ENCODE data around the gene WDR70.
"Not testable (repeated sequence)": the region's sequence is repeated elsewhere in the genome, so short reads cannot be mapped to it uniquely, and the experiment has no call there.

The WDR70 gene

DNA sequence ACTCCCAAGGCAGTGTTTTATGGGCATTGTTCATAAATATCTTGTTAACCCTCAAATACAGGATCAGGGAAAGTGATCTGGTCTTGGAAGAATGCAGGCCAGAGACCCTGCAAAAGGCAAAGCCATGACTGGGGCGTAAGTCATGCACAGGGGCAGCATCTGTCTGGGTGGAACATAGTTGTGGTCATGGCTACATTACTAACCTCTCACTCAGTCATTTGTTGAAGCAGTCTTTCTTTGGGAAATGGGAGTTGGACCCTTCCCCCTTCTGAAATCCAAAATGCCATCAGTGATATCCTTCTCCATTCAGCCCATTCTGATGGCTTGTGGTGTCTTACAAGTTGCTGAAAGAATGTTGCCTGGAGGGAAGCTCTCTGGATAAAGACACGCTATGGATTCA lies 392.6 kb downstream of the WDR70 start:
- Histone ChIP-seq H3K9me3 (ENCODE audit: control insufficient read depth, insufficient read depth, low read length) (peaks cover 13% of the 10 kb centered on the region; the same call in 1 of the 2 replicates), H3K4me1 (ENCODE audit: insufficient read depth, low read length) (no peaks in the 10 kb centered on the region), H3K9ac (ENCODE audit: low read depth, low read length) (no peak overlapping the region), H3K36me3 (ENCODE audit: insufficient read depth, low read length) (no peaks in the 10 kb centered on the region)

DNA sequence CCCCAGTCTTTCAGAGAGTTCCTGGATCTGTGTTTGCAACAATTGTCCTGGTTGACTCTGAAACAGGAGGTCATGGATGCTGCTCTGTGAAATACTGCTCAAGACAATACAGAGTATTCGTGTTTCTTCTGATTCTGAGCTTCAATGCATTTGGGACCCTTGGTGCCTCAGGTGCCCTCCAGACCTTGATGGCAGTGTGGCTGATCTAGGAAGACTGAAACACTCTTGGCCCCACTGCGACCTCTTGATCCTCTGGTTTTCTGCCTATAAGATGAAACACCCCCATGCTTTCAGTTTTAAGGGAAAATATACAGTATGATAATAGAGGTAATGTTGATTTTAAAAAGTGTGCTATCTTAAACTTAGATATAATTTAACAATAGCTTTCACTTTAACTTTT lies 393.1 kb downstream of the WDR70 start:
- H3K36me3 ChIP-seq (ENCODE audit: insufficient read depth, low read length): no peaks in the 10 kb centered on the region
- H3K4me1 ChIP-seq (ENCODE audit: insufficient read depth, low read length): no peaks in the 10 kb centered on the region
- H3K9ac ChIP-seq (ENCODE audit: low read depth, low read length): no peak overlapping the region
- H3K9me3 ChIP-seq (ENCODE audit: control insufficient read depth, insufficient read depth, low read length): peaks cover 13% of the 10 kb centered on the region; the same call in 1 of the 2 replicates

DNA sequence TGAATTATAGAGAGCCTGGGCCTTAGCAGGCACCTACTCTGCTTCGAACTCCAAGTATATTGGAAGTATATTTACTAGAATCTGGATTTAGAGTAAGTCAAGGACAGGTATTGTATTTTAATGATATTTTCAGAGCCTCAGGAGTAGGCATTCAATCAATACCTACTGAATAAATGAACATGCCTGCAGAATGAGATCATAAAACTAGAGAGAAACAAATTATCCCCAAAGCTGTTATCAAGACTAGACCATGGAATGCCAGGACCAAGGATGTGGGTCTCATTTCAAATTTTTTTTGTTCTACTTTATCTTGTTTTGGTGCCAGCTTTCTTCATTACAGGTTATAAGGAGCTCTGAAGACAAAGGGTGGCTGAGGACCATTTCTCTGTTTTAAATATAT lies 394.7 kb downstream of the WDR70 start:
- H3K9me3 ChIP-seq (ENCODE audit: control insufficient read depth, insufficient read depth, low read length): peaks cover 13% of the 10 kb centered on the region; the same call in 1 of the 2 replicates
- no peaks in the 10 kb centered on the region for H3K4me1 ChIP-seq (ENCODE audit: insufficient read depth, low read length)
- H3K36me3 ChIP-seq (ENCODE audit: insufficient read depth, low read length): no peaks in the 10 kb centered on the region
- H3K9ac ChIP-seq (ENCODE audit: low read depth, low read length): no peak overlapping the region

DNA sequence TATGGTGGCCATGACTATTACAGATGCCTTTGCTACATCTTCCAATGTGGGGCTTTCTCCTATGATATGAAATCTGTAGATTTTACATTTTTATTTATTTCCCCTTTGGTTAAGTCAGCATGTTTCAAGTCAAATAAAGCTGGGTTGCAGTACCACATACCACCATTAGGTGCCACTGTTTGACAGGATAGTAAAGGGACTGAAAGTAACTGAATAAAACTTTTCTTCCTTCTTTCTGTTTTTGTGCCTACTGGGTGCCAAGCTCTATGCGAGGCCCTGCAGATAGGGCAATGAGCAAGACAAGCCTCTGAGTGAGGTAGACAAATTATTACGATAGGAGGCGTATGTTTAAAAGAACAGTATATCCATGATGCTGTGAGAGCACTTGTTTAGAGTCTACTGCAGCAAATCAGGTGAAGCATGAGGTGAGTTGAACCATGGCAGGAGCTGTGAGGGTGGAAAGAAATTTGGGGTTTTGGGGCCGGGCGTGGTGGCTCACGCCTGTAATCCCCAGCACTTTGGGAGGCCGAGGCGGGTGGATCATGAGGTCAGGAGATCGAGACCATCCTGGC lies 395.9 kb downstream of the WDR70 start:
- H3K9me3 ChIP-seq (ENCODE audit: control insufficient read depth, insufficient read depth, low read length): peaks cover 13% of the 10 kb centered on the region; the same call in 1 of the 2 replicates
- H3K36me3 ChIP-seq (ENCODE audit: insufficient read depth, low read length): no peaks in the 10 kb centered on the region
- no peak overlapping the region for H3K9ac ChIP-seq (ENCODE audit: low read depth, low read length)
- H3K4me1 ChIP-seq (ENCODE audit: insufficient read depth, low read length): no peaks in the 10 kb centered on the region

DNA sequence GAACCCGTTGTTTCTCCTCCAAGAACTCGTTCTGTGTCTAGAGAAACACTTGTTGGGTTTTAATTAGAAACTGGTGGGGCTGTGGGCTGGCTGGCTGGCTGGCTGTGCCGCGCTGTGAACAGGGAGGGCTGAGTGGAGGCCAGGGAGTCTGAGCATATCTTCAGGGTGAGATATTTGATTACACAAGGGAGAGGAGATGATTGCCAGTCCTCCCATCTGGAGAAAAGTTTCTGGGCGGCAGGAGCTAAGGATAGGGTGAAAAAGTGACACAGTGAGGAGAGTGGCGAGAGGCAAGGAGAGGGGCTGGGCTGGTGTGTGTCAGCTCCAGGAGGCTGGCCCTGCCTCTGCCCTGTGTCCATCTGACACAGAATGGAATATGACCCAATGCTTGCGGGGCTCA lies 397.7 kb downstream of the WDR70 start:
- H3K9ac ChIP-seq (ENCODE audit: low read depth, low read length): no peak overlapping the region
- peaks cover 13% of the 10 kb centered on the region; the same call in 1 of the 2 replicates for H3K9me3 ChIP-seq (ENCODE audit: control insufficient read depth, insufficient read depth, low read length)
- H3K4me1 ChIP-seq (ENCODE audit: insufficient read depth, low read length): no peaks in the 10 kb centered on the region
- H3K36me3 ChIP-seq (ENCODE audit: insufficient read depth, low read length): no peaks in the 10 kb centered on the region

DNA sequence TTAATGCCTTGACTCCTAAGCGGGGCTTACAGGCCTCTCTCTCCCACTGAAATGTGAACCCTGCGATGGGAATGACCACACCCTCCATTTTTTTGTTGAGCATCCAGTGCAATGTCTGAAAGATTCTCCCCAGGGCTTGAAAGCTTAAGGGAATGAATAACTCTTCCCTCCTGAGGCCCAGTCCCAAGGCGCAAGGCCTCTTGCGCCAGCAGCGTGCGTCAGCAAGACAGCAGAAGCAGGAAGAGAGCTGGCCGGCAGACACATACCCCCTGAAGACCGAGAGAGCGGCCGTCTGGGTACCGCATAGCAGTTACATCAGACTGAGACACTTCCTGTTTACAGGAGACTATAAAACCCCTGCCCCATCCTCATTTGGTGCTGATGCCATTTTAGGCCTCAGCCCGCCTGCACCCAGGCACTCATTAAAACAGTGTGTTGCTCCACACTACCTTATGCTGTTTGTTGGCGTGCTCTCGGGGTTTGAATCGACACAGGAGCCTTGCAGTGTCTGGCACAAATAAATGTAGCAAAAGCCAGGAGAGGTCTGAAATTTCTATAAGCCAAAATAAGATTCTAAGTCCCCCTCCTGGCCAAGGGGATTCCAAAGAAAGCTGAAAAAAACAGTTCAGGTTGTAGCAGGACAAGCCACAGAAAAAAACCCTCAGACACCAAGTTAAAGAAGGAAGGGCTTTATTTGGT lies 398.5 kb downstream of the WDR70 start:
- Histone ChIP-seq H3K9ac (ENCODE audit: low read depth, low read length) (no peak overlapping the region), H3K36me3 (ENCODE audit: insufficient read depth, low read length) (no peaks in the 10 kb centered on the region), H3K9me3 (ENCODE audit: control insufficient read depth, insufficient read depth, low read length) (peaks cover 13% of the 10 kb centered on the region; the same call in 1 of the 2 replicates), H3K4me1 (ENCODE audit: insufficient read depth, low read length) (no peaks in the 10 kb centered on the region)

DNA sequence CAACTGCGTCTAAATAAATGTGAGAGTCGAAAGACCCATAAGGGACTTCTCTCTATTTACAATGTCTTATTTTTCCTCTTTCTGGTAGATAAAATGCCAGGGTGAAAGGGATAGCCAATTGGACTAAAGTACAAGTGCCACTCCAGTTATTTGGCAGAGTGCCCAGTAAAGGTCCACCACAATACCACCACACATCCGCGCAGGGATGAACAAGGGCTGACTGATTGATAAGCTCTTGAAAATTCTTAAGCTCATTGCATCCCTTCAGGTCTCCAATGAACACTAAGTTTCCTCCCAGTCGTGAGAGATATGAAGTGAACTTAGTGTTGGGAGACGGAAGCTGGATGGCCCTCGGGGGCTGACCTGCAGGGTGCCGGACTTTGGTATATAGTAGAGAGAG lies 402.3 kb downstream of the WDR70 start:
- H3K9me3 ChIP-seq (ENCODE audit: control insufficient read depth, insufficient read depth, low read length); H3K36me3 ChIP-seq (ENCODE audit: insufficient read depth, low read length); H3K4me1 ChIP-seq (ENCODE audit: insufficient read depth, low read length); H3K9ac ChIP-seq (ENCODE audit: low read depth, low read length): not testable (repeated sequence)

DNA sequence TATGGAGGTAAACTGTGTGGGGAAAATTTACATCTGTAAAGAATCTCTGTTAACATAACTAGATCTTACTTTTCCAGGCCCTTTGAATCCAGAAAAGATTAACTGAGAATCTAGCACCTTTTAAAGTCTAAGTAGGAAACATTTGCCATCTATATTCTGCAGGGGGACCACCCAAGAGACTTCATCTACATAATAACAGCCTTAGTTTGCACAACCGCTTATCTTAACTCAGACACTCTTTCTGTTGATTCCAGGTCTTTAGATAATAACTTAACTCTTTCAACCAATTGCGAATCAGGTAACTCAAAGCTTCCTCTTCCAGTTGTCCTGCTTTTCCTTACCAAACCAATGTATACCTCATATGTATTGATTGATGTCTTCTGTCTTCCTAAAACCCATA lies 407.3 kb downstream of the WDR70 start:
- no peaks in the 10 kb centered on the region for H3K36me3 ChIP-seq (ENCODE audit: insufficient read depth, low read length)
- no peaks in the 10 kb centered on the region for H3K9me3 ChIP-seq (ENCODE audit: control insufficient read depth, insufficient read depth, low read length)
- 0 out of 2 replicates have a peak, but pooled peaks cover 5% of the 10 kb centered on the region for H3K4me1 ChIP-seq (ENCODE audit: insufficient read depth, low read length)
- H3K9ac ChIP-seq (ENCODE audit: low read depth, low read length): no peak overlapping the region

DNA sequence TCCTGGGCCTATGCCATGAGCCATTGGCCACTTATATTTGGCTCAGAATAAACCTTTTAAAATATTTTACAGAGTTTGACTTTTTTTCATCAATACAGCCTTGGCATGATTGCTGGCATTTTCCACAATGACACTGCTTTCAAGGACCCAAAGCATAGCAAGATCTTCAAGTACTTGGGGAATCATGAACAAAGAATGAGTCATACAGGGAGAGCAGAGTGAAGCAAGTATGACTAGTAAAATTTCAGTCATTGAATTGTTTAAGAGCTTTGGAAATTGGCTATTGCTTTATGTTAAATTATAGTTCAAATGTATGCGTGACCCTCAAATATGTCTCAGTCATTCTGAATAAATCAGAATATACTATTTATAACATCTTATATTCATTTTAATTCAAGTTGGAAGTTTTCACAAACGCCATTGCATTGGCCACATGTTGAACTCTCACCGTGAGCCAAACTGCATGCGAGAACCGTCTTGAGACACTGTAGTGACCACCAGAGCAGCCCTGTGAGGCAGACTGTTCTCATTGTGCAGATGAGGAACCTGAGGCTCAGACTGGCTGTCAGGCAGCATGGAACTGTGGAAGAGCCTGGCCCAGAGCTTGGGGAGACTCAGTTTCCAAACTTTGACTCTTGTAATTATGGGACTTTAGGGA lies 407.9 kb downstream of the WDR70 start:
- Histone ChIP-seq H3K4me1 (ENCODE audit: insufficient read depth, low read length) (0 out of 2 replicates have a peak, but pooled peaks cover 5% of the 10 kb centered on the region), H3K9me3 (ENCODE audit: control insufficient read depth, insufficient read depth, low read length) (no peaks in the 10 kb centered on the region), H3K36me3 (ENCODE audit: insufficient read depth, low read length) (no peaks in the 10 kb centered on the region), H3K9ac (ENCODE audit: low read depth, low read length) (no peak overlapping the region)

DNA sequence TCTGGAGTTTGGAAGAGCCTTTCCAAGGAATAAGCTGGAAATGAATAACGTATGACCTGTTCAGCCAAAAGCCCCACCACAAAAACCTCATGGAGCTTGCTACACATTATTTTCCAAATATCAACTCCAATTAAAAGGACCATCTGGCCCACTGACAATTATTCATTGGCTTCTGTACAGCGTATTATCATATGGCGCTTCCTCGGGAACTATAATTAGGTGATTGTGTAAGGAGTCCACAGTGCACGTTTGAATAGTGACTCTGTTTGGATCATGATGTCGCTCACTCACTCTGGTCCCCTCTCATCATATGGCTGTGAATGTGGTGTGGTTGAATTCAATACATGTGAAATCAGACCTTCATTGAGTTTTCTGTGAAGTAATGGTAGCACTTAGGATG lies 408.6 kb downstream of the WDR70 start:
- Histone ChIP-seq H3K4me1 (ENCODE audit: insufficient read depth, low read length) (0 out of 2 replicates have a peak, but pooled peaks cover 5% of the 10 kb centered on the region), H3K9me3 (ENCODE audit: control insufficient read depth, insufficient read depth, low read length) (no peaks in the 10 kb centered on the region), H3K36me3 (ENCODE audit: insufficient read depth, low read length) (no peaks in the 10 kb centered on the region), H3K9ac (ENCODE audit: low read depth, low read length) (no peak overlapping the region)

DNA sequence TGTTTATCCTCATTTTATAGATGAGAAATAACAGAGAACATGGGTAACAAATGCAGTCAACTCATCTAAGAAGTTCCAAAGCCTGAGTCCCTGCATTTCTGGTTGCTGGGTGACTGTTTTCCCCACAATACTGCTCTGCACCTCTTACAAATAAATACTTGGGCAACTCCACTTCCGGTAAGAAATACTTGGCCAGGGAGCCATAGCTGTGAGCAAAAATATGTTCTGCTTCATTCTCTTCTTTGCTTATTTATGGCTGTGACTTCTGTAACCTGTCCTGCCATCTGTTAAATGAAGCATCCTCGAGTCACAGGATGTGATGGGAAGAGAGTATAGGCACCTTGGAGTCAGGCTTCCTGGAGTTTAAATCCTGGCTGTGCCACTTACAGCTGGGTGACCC lies 410.9 kb downstream of the WDR70 start:
- H3K36me3 ChIP-seq (ENCODE audit: insufficient read depth, low read length): no peaks in the 10 kb centered on the region
- peaks cover 3% of the 10 kb centered on the region; the same call in 1 of the 2 replicates for H3K9me3 ChIP-seq (ENCODE audit: control insufficient read depth, insufficient read depth, low read length)
- H3K9ac ChIP-seq (ENCODE audit: low read depth, low read length): no peak overlapping the region
- 0 out of 2 replicates have a peak, but pooled peaks cover 5% of the 10 kb centered on the region for H3K4me1 ChIP-seq (ENCODE audit: insufficient read depth, low read length)

DNA sequence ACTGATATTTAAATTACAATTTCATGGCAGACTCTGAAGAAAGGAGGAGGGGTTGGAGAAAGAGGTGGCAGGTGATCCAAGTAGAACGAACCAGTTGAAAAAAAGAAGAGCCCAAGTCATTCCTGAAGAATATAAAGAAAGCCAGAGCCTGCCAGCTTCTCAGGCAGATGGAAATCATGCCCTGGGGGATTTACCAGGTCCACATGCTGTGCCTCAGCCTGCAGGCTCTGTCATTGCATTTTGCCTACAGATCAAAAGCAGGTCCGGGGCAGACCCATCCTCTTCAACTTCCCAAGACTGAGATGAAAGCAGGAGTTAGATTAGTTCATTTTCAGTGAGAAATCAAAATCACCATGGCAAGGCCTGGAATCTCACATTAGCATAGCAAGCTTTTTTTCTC lies 412.2 kb downstream of the WDR70 start:
- H3K9ac ChIP-seq (ENCODE audit: low read depth, low read length): no peak overlapping the region
- H3K4me1 ChIP-seq (ENCODE audit: insufficient read depth, low read length): 0 out of 2 replicates have a peak, but pooled peaks cover 5% of the 10 kb centered on the region
- peaks cover 3% of the 10 kb centered on the region for H3K9me3 ChIP-seq (ENCODE audit: control insufficient read depth, insufficient read depth, low read length)
- no peaks in the 10 kb centered on the region for H3K36me3 ChIP-seq (ENCODE audit: insufficient read depth, low read length)

DNA sequence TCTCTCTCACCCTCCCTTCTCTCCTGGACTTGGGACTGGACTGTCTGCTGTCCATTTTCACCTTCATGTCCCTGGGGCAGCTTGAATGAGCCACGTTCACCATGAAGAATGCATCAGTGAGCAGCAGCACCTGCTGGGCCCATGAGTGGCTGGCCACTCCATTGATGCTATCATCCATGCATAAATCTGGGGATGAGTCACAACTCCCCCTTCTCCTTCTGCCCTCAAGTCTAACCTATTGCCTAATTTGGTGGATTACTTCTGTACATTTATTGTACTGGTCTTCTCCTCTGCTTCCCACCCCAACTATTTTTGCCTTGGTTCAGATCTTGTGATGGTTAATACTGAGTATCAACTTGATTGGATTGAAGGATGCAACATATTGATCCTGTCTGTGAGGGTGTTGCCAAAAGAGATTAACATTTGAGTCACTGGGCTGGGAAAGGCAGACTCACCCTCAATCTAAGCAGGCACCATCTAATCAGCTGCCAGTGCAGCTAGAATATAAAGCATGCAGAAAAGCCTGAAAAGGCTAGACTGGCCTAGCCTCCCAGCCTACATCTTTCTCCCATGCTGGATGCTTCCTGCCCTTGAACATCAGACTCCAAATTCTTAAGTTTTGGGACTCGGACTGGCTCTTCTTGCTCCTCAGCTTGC lies 414.0 kb downstream of the WDR70 start:
- H3K9ac ChIP-seq (ENCODE audit: low read depth, low read length): no peak overlapping the region
- H3K9me3 ChIP-seq (ENCODE audit: control insufficient read depth, insufficient read depth, low read length): peaks cover 3% of the 10 kb centered on the region
- no peaks in the 10 kb centered on the region for H3K4me1 ChIP-seq (ENCODE audit: insufficient read depth, low read length)
- H3K36me3 ChIP-seq (ENCODE audit: insufficient read depth, low read length): no peaks in the 10 kb centered on the region

DNA sequence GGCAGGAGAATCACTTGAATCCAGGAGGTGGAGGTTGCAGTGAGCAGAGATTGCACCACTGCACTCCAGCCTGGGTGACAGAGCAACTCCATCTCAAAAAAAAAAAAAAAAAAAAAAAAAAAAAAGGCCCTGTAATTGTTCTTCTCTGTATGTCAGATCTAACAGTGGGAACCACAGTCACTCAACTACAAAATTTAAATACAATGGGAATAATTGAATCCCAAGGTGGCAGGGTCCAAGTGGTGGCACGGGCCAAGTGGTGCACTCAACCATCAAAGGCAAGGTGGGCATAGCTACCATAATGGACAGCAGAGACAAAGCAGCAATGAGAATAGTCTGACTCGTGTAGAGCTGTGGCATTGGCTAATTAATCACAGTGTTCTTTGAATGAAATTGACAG lies 416.2 kb downstream of the WDR70 start:
- H3K36me3 ChIP-seq (ENCODE audit: insufficient read depth, low read length); H3K4me1 ChIP-seq (ENCODE audit: insufficient read depth, low read length); H3K9me3 ChIP-seq (ENCODE audit: control insufficient read depth, insufficient read depth, low read length); H3K9ac ChIP-seq (ENCODE audit: low read depth, low read length): not testable (repeated sequence)
